ENCODE measurements around the gene CHIC1.
"Not testable (repeated sequence)": the region's sequence is repeated elsewhere in the genome, so short reads cannot be mapped to it uniquely, and the experiment has no call there.

GRCh38 chrX:73531655-73532054, 31.3 kb upstream of the CHIC1 start:
- not testable (repeated sequence) for TF ChIP-seq CTCF (conservative IDR thresholded peaks at IDR 0.05; ENCODE audit: low read length); EZH2phosphoT487 (IDR thresholded peaks at IDR 0.05; ENCODE audit: borderline replicate concordance, low read depth, low read length)
